Psoas muscle (tissue), 8 donors: Measurements from ENCODE around the gene GPR65. TPM values are rescaled to one million over a fixed set of nuclear protein-coding genes. Genes with fewer than 3 reads are reported as not detected.

Source experiments
- ATAC-seq, 4 donors: fragments of 200-7000 bp; cut with Tn5 transposase; one replicate each; pipeline ENCODE4 v1.9.1; 2020; ENCODE audit warnings: moderate library complexity in 3 of 4, mild to moderate bottlenecking in 2 of 4
- DNase-seq, 2 donors: peaks; one replicate each; pipeline ENCODE4 v3.0.0-alpha.2; 2020
- H3K27ac ChIP-seq: fragments of 200-600 bp; one replicate; pipeline ENCODE4 v1.8.0; 2022
- H3K27me3 ChIP-seq, 3 donors: fragments of 200-600 bp in 1 of 3; one replicate each; pipeline versions ENCODE4 v1.6.1 to v1.8.0; 2013 to 2022; ENCODE audit warnings: low read length in 2 of 3, mild to moderate bottlenecking in 2 of 3, moderate library complexity in 1 of 3; ENCODE audit not compliant: insufficient read depth in 3 of 3
- H3K36me3 ChIP-seq, 2 donors: fragments of 200-600 bp in 1 of 2; one replicate each; pipeline versions ENCODE4 v1.6.1 to v1.8.0; 2013 to 2022; ENCODE audit warnings: low read depth in 1 of 2, mild to moderate bottlenecking in 1 of 2, moderate library complexity in 1 of 2; ENCODE audit not compliant: insufficient read depth in 1 of 2
- H3K4me1 ChIP-seq: fragments of 200-600 bp; one replicate; pipeline ENCODE4 v1.8.0; 2022
- H3K4me3 ChIP-seq: fragments of 200-600 bp; one replicate; pipeline ENCODE4 v1.8.0; 2022; ENCODE audit warnings: mild to moderate bottlenecking
- H3K9me3 ChIP-seq: fragments of 200-600 bp; one replicate; pipeline ENCODE4 v1.8.0; 2022
- CTCF ChIP-seq: fragments of 200-600 bp; IDR thresholded peaks from one replicate; pipeline ENCODE4 v1.8.0; 2022; ENCODE audit warnings: antibody characterized with exemption
- WGBS, 3 donors: extraction: QIAGEN DNeasy Blood & Tissue Kit; methylation state at CpG; one replicate each; pipeline versions ENCODE4 v1.1.6 to v1.1.7; 2013; 5-methylcytosine and 5-hydroxymethylcytosine counted together
- intact Hi-C, 2 donors: fragments of 100-400 bp; cut with DNase I; formaldehyde crosslinking; loops; one replicate each; pipeline versions ENCODE4 v1.11.0 to v1.14.2; 2022
- polyA plus RNA-seq, 3 donors: library from polyadenylated mRNA; stranded (reverse); fragments of 200-250 nt; gene quantifications; one replicate each; pipeline ENCODE4 v1.2.3, GENCODE V29; 2013
- total RNA-seq, 4 donors: library from RNA; stranded (reverse); fragmentation: NEBNext Ultra II Directional in 2 of 4; extraction: Animal tissue kit (Norgen Biotek cat#: 25700) in 2 of 4; gene quantifications; one replicate each; pipeline versions ENCODE4 v1.2.1 to v1.2.4, GENCODE V29; 2021 to 2023
- donor health status: healthy with polysubstance abuse.
- donor health status: DM: no; HTN: no; CAD: no; lungs with moderate emphysema.
- donor health status: Bipolar disorder and iron deficiency.
- donor health status: healthy.
- donor health status: DM: yes; HTN: yes; CAD: no.
- donor health status: DM: no; HTN: no; CAD: no.
- donor health status: DM: no; HTN: no; CAD: no.
- donor health status: DM: yes; HTN: yes; CAD: no.

GPR65 gene
- total and polyA plus RNA-seq, 7 donors = 0.06 to 0.34 (median 0.24) TPM

DNA sequence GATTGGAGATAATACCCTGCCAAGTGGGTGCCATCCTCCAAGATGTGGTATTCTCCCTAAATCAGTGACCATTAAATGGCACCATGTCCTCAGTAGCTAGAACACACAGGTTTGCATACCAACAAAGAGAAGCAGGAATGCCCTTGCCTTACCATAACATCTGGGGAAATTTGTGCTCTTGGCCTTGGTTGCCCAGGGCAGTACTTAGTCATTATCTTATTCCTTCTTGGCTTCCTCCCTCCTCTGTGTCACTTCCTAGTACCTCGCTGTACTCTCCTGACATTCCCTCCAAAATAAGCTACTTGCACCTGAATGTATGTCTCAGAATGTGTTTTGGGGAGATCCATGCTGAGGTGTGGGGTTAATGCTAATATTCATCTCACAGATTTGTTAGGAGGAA, 43.4 kb downstream of the GPR65 start:
- TF ChIP-seq CTCF = no peak
- no peak overlapping the region for H3K27ac ChIP-seq
- no peaks in the 10 kb centered on the region for H3K27me3 ChIP-seq
- 86 to 94% (median 92%) methylated on average over 1 of the region's 1 CpG for WGBS, 3 donors
- H3K4me1 ChIP-seq = no peaks in the 10 kb centered on the region
- ATAC-seq = no peak
- H3K4me3 ChIP-seq = no peak overlapping the region
- H3K36me3 ChIP-seq = no peaks in the 10 kb centered on the region
- intact Hi-C loops = no loop called here
- no peak for DNase-seq
- no peaks in the 10 kb centered on the region for H3K9me3 ChIP-seq

- no peak for ATAC-seq
- 48 to 53% (median 50%) methylated on average over 1 of the region's 1 CpG for WGBS, 3 donors
- intact Hi-C loops = no loop called here
Measured at GRCh38 chr14:88049266-88049665, 44.3 kb downstream of the GPR65 start.

DNA sequence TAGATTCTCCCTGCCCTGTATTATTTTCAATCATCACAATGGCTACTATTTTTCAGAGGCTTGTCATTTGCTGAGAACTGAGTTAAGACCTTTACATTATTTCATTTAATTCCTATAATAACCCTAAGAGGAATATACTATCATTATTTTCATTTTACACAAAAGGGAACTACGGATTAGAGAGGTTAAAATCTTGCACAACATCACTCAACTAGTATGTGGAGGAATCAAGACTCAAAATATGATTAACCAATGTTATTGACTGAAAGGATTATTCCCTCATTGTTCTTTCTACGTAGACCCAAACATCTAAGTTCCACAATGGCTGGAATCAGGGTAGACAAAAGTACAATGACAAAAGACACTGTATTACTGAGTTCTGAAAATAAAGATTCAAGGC, 45.0 kb downstream of the GPR65 start:
- Histone ChIP-seq H3K4me3 (no peak overlapping the region), H3K4me1 (no peaks in the 10 kb centered on the region), H3K9me3 (no peaks in the 10 kb centered on the region), H3K27ac (no peak overlapping the region), H3K36me3 (no peaks in the 10 kb centered on the region), H3K27me3 (no peaks in the 10 kb centered on the region)
- TF ChIP-seq CTCF = no peak
- intact Hi-C loops = no loop called here
- DNase-seq (no peak), ATAC-seq (no peak)
- WGBS, 3 donors = 43 to 54% (median 43%) methylated on average over 2 of the region's 2 CpGs

More at GRCh38 chr14:88049266-88049665, 44.3 kb downstream of the GPR65 start:
- DNase-seq = no peak
- H3K9me3 ChIP-seq = no peaks in the 10 kb centered on the region
- no peaks in the 10 kb centered on the region for H3K4me1 ChIP-seq
- H3K4me3 ChIP-seq = no peak overlapping the region
- H3K27ac ChIP-seq = no peak overlapping the region
- H3K36me3 ChIP-seq = no peaks in the 10 kb centered on the region
- TF ChIP-seq CTCF = no peak
- H3K27me3 ChIP-seq = no peaks in the 10 kb centered on the region

GRCh38 chr14:88060576-88060975, 55.6 kb downstream of the GPR65 start:
- TF ChIP-seq CTCF = no peak
- H3K4me3 ChIP-seq = no peak overlapping the region
- H3K9me3 ChIP-seq = no peaks in the 10 kb centered on the region
- ATAC-seq (no peak), DNase-seq (no peak)
- WGBS, 3 donors = 77 to 80% (median 78%) methylated on average over 3 of the region's 3 CpGs
- no peaks in the 10 kb centered on the region for H3K36me3 ChIP-seq
- intact Hi-C loops = no loop called here
- H3K4me1 ChIP-seq = no peaks in the 10 kb centered on the region
- no peak overlapping the region for H3K27ac ChIP-seq
- no peaks in the 10 kb centered on the region for H3K27me3 ChIP-seq

- Histone ChIP-seq H3K27me3 (no peaks in the 10 kb centered on the region), H3K27ac (no peak overlapping the region), H3K36me3 (no peaks in the 10 kb centered on the region), H3K9me3 (no peaks in the 10 kb centered on the region), H3K4me3 (no peak overlapping the region), H3K4me1 (no peaks in the 10 kb centered on the region)
- ATAC-seq = no peak
- intact Hi-C loops = no loop called here
- no peak for DNase-seq
- TF ChIP-seq CTCF = no peak
- 67 to 73% (median 71%) methylated on average over 2 of the region's 2 CpGs for WGBS, 3 donors
Measured at GRCh38 chr14:88063811-88064210, 58.9 kb downstream of the GPR65 start.
